GM21381 (cell line): ENCODE results near the gene PTPN3.

ENCODE experiments used
- ATAC-seq: cut with Tn5 transposase; IDR thresholded peaks from one replicate; pipeline ENCODE4 v1.9.1; 2021; ENCODE audit warnings: mild to moderate bottlenecking, moderate library complexity; ENCODE audit not compliant: unreplicated experiment

Gene PTPN3

DNA sequence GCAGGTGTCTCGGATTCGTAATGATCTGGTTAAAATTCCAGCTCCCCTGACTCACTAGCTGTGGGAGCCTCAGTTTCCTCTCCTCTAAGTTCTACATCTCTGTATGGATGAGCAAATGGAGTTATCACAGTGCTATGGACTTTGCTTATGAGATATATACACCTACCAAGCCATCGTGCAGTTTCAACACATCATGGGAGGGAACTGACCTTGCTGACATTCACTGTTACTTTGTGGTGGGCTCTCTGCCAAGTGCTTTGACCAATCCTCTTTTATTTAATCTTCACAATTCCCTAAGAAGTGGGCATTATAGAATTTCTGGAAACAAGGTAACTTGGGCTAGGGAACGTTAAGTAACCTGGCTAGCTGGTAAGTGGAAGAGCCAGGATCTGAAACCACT is 70.2 kb downstream of the PTPN3 start:
- no peak for ATAC-seq

DNA sequence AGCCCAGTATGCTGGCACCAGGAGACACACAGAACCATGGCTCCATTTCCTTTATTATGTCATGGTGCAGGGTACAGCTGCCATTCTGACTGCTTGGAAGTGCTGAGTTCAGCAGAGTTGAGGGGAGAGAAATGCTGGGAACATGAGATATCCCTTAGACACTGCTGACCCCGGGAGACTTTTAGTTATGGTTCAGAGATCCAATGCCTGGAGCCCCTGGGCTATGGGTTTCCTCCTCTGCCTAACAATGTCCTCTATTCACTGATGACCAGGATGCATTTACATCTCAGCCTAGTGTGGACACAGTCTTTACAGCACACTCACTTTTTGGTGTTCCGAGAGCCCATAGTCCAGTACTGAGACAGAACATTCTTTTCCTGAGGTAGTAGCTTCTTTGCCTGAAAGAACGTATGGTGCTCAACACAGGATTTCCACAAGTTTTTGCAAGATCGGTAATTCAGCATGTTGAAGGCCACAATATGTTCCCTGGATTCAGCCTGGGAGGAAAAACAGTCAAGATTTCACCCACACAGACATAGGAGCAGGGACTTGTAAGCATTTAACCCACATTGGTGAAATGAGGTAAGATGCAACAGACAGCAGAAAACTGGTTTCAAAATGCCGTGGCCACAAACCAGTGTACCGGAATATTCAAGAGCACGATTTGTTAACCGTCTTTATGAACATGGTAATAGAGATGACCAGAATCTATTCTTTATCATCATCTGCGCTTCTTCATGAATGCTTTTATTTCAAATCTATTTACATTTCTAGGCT is 71.3 kb downstream of the PTPN3 start:
- ATAC-seq, result no peak

DNA sequence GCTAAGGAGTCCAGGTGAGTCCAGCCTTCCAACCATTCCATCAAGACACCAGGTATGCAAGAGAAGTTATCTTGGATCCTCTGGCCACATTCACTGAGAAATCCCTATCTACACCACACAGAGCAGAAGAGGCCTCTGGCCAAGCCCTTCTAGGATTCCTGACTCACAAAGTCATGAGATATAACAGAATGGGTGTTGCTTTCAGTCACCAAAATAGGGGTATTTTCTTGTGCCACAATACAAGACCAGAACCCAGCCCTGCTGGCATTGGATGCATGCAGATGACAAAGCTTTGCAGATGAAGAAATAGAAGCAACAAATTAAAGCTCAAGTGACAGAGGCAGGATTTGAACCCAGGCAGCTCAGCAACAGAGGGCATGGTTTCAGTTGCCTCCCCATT is 73.5 kb downstream of the PTPN3 start:
- ATAC-seq, result no peak

- ATAC-seq, result no peak
Measured at GRCh38 chr9:109423877-109424276, 74.2 kb downstream of the PTPN3 start.

GRCh38 chr9:109422641-109423040 is 75.5 kb downstream of the PTPN3 start:
- peak; percentile 79 for ATAC-seq

DNA sequence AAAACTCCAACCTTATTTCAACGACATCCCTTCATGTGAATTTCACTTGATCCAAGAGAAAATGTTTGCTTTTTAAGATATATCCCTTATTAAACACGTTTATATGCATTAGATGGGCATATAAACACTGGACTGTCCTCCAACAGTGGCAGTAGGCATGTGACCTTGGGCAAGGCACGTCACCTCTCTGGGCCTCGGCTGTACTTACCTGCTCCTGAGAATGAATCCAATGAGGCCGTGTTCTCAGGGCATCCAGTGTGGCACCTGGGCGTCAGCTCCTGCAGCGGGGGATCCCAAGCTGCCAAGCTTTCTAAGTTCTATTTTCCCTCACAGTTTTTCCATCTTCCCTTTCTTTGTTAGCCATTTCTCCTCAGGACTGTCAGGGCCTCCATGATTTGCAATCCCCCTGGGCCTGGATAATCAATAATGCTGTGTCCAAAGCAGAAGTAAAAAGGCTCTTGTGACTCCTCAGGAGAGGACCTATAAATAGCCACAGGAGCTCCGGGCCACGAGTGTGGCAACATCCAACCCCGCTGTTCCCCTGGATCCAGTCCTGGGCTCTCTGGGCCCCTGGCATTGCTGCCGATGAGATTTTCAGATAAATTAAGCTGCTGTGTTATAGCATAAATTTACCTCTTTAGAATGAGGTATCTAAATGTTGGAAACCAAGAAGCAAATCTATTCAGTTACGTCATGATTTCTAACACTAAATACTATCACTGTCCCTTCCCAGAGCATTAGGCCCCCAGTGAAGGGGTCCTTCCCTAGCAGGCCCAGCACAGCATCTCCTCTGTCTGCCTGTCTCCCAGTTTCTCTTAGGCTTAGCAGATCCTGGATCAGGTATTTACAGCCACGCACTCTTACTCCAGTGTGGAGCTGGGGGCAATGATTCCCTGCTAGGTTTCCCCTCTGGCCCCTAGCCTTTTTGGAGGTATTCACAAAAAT is 76.8 kb downstream of the PTPN3 start:
- no peak for ATAC-seq

- no peak for ATAC-seq
Measured at GRCh38 chr9:109419531-109419930, 78.6 kb downstream of the PTPN3 start.

GRCh38 chr9:109418827-109419226 is 79.3 kb downstream of the PTPN3 start:
- ATAC-seq, result peak; percentile 29

DNA sequence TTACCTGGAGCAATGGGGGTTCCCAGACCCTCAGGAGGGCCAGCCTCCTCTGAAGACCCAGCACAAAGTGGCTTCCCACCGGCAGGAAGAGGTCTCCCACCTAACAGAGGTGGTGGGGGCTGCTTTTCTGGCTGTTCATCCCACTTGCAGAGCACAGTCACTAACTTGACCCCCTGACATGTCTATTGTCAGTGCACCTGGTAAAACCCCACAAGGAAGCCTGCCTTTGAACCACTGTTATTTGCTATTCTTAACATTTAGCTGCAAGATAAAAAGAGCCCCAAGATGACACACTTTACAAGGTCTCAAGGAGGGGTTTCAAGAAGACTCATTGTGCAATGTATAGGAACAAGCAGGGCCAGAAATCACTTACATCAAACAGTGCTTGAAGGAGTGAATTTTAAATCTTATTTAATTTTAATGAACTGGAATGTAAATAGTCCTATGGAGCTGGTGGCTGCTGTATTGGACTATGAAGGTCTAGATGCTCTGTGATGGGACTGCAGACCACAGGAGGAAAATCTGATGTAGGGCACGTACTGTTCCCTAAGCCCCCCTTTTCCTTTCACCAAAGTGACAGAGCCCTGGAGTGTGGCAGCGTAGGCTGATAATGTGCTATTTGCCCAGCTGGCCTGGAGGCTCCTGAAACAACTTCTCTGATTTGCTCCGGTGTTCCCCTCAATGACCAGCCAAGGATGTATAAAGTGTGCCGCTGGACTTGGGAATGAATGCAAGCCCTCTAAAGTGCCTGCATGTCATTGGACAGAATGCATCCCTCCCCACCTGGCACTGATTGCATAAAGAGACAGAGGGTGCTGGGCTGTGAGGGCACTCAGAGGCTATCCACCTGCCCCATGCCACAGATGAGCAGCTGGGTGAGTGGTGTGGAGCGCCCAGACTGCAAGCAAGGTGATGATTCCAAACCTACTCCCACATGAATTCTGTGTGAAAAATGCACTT is 80.2 kb downstream of the PTPN3 start:
- no peak for ATAC-seq

- no peak for ATAC-seq
Measured at GRCh38 chr9:109417054-109417453, 81.1 kb downstream of the PTPN3 start.

GRCh38 chr9:109416135-109416706 is 81.9 kb downstream of the PTPN3 start:
- no peak for ATAC-seq

GRCh38 chr9:109414125-109414785 is 83.9 kb downstream of the PTPN3 start:
- no peak for ATAC-seq

- ATAC-seq, result peak; percentile 45
Measured at GRCh38 chr9:109411798-109412352, 86.2 kb downstream of the PTPN3 start.

- ATAC-seq, result peak; percentile 80
Measured at GRCh38 chr9:109411069-109411761, 86.9 kb downstream of the PTPN3 start.

DNA sequence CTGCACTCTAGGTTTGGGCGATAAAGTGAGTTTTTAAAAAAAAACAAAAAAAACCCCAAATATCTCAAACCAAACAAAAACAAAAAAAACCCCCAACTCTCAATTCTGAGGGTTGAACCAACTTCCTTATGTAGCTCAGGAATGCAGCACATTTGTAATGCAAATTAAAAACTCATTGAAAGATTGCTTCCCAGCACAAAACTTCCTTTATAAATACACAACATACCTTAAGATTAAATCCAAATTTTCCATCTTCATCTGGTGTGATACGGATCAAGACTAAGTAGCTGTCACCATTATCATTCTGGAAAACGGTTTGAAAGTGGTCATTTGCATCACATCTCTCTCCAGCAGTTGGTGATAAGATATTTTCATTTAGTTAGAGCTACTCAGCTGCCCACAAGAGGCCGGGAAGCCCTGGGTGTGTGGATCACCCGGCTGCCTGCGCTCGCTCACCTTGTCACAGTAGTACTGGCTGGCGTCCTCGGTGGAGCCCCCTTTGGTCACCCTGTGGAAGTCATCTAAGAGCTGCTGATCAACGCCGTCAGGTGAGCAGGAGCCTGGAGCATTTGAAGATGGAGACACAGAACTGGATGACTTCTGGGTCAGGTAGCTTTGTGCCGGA is 88.2 kb downstream of the PTPN3 start:
- no peak for ATAC-seq

GRCh38 chr9:109408759-109409462 is 89.2 kb downstream of the PTPN3 start:
- no peak for ATAC-seq

GRCh38 chr9:109403766-109404320 is 94.3 kb downstream of the PTPN3 start:
- ATAC-seq, result no peak

DNA sequence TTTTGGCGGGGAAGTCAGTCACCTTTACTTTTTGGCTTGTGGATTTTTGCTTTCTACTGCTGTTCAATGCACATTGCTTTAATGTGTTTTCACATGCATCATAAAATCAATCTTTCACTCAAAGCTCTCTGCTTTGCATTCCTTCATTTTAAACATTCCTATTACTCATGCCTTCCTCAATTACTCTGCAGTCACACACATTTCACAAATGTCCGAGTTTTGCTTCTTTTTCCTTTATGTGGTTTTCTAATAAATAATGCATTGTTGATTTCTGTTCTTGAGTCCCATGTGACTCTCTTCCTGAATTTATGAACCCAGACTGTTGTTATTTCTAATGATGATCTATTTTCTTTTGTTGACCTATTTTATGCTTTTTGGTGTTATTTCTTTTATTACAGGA is 95.0 kb downstream of the PTPN3 start:
- ATAC-seq, result no peak
